Measurements from ENCODE around the gene ASPG. TPM values are rescaled to one million over a fixed set of nuclear protein-coding genes. Genes with fewer than 3 reads are reported as not detected.
A peak's percentile ranks its signal among the peaks of the same experiment; 100 is the strongest.

The ASPG gene
- total RNA-seq, 1 donor from 2014 or later = not detected

DNA sequence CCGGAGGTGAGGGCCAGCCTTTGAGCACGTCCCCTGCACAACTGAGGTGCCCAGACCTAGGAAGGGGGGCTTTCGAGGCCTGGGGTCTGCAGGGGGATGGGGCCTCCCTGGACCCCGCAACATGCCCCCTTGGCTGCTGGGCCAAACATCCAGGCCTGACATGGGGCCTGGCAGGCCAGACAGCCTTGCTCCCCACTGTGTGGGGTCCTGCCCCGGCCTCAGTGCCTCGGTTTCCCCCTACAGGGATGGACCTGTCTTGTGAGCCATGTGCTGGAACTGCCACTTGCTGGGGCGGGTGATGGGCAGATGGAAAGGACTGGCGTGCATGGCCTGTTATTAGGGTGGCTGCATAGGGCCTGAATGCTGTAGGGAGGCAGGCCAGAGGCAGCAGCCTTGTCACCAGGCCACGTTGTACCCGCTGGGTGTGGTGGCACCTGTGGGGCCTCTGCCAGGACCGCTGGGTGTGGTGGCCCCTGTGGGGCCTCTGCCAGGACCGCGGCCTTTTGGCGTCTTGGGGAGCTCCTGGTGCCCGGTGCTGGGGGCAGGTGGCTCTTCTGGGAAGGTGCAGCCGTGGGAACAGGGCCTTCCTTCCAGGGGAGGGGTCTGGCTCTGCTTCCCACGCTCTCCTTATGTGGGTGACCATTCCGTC is 20.4 kb downstream of the ASPG start:
- H3K27ac Mint-ChIP-seq = no peak overlapping the region
- H3K4me1 Mint-ChIP-seq (ENCODE audit: unreplicated experiment) = no peaks in the 10 kb centered on the region
- TF ChIP-seq CTCF (conservative IDR thresholded peaks at IDR 0.05) = no peak
- no peaks in the 10 kb centered on the region for H3K9me3 Mint-ChIP-seq
- no peaks in the 10 kb centered on the region for H3K27me3 Mint-ChIP-seq
- DNase-seq (ENCODE audit: extremely low spot score, unreplicated experiment) = no peak
- H3K4me3 Mint-ChIP-seq = no peak overlapping the region
- H3K36me3 Mint-ChIP-seq = no peaks in the 10 kb centered on the region

- Mint-ChIP-seq H3K4me3 (no peak overlapping the region), H3K9me3 (no peaks in the 10 kb centered on the region), H3K27me3 (no peaks in the 10 kb centered on the region), H3K36me3 (no peaks in the 10 kb centered on the region), H3K27ac (no peak overlapping the region), H3K4me1 (ENCODE audit: unreplicated experiment) (no peaks in the 10 kb centered on the region)
- TF ChIP-seq CTCF (conservative IDR thresholded peaks at IDR 0.05) = no peak
- DNase-seq (ENCODE audit: extremely low spot score, unreplicated experiment) = no peak
Observed at GRCh38 chr14:104106471-104106991, 21.0 kb downstream of the ASPG start.

- Mint-ChIP-seq H3K4me3 (no peak overlapping the region), H3K36me3 (no peaks in the 10 kb centered on the region), H3K4me1 (ENCODE audit: unreplicated experiment) (no peaks in the 10 kb centered on the region), H3K9me3 (no peaks in the 10 kb centered on the region), H3K27me3 (no peaks in the 10 kb centered on the region), H3K27ac (no peak overlapping the region)
- DNase-seq (ENCODE audit: extremely low spot score, unreplicated experiment) = no peak
- no peak for TF ChIP-seq CTCF (conservative IDR thresholded peaks at IDR 0.05)
Observed at GRCh38 chr14:104107101-104107581, 21.6 kb downstream of the ASPG start.

- no peak for DNase-seq (ENCODE audit: extremely low spot score, unreplicated experiment)
- no peak overlapping the region for H3K27ac Mint-ChIP-seq
- no peaks in the 10 kb centered on the region for H3K9me3 Mint-ChIP-seq
- no peaks in the 10 kb centered on the region for H3K36me3 Mint-ChIP-seq
- no peaks in the 10 kb centered on the region for H3K4me1 Mint-ChIP-seq (ENCODE audit: unreplicated experiment)
- no peak for TF ChIP-seq CTCF (conservative IDR thresholded peaks at IDR 0.05)
- no peak overlapping the region for H3K4me3 Mint-ChIP-seq
- no peaks in the 10 kb centered on the region for H3K27me3 Mint-ChIP-seq
Observed at GRCh38 chr14:104107611-104108569, 22.4 kb downstream of the ASPG start.

GRCh38 chr14:104108570-104109541 is 23.4 kb downstream of the ASPG start:
- Mint-ChIP-seq H3K4me3 (no peak overlapping the region), H3K27me3 (no peaks in the 10 kb centered on the region), H3K36me3 (no peaks in the 10 kb centered on the region), H3K27ac (peak overlapping the region; percentile 41), H3K4me1 (ENCODE audit: unreplicated experiment) (no peaks in the 10 kb centered on the region), H3K9me3 (no peaks in the 10 kb centered on the region)
- no peak for TF ChIP-seq CTCF (conservative IDR thresholded peaks at IDR 0.05)
- no peak for DNase-seq (ENCODE audit: extremely low spot score, unreplicated experiment)
